SK-N-MC (cell line): ENCODE measurements around the gene USP40.
A peak's percentile ranks its signal among the peaks of the same experiment; 100 is the strongest.
"Not testable (repeated sequence)": the region's sequence is repeated elsewhere in the genome, so short reads cannot be mapped to it uniquely, and the experiment has no call there.

Source experiments
- DNase-seq: peaks from one replicate; pipeline ENCODE4 v3.0.0-alpha.2; 2011; ENCODE audit warnings: low read depth, low spot score
- H3K27ac ChIP-seq: fragments of 200-600 bp; sonication (generic); 2 replicates; pipeline ENCODE4 v1.5.1; 2016; ENCODE audit warnings: mixed run types
- H3K36me3 ChIP-seq: fragments of 200-600 bp; sonication (generic); 2 replicates; pipeline ENCODE4 v1.6.1; 2017; ENCODE audit warnings: antibody characterized with exemption, low read length, mixed read lengths; ENCODE audit not compliant: insufficient read depth
- H3K4me3 ChIP-seq: fragments of 200-600 bp; sonication (generic); 2 replicates; pipeline ENCODE4 v1.5.1; 2016
- H3K9ac ChIP-seq: fragments of 200-600 bp; sonication (generic); 2 replicates; pipeline ENCODE4 v1.8.0; 2017; ENCODE audit warnings: mixed run types, mixed read lengths; ENCODE audit not compliant: insufficient read length
- H3K9me3 ChIP-seq: fragments of 200-600 bp; sonication (generic); 2 replicates; pipeline ENCODE4 v1.6.1; 2017; ENCODE audit warnings: low read depth, mild to moderate bottlenecking, antibody characterized with exemption, low read length, moderate library complexity, mixed read lengths
- EZH2 ChIP-seq: fragments of 200-600 bp; sonication (generic); IDR thresholded peaks from one replicate; pipeline ENCODE4 v1.6.1; 2017; ENCODE audit warnings: antibody characterized with exemption
- FOXP2 ChIP-seq: optimal IDR thresholded peaks from 2 replicates; pipeline ENCODE3; 2011; ENCODE audit warnings: mild to moderate bottlenecking, moderate library complexity; ENCODE audit not compliant: insufficient read depth; ENCODE audit errors: extremely low read length, control extremely low read depth
- POLR2AphosphoS5 ChIP-seq: IDR thresholded peaks from 2 replicates; pipeline ENCODE4 v1.6.1; 2012; ENCODE audit warnings: mild to moderate bottlenecking, low read depth, low read length, borderline replicate concordance

The USP40 gene

GRCh38 chr2:233598952-233599351 lies 32.4 kb upstream of the USP40 start:
- no peak overlapping the region for H3K4me3 ChIP-seq
- DNase-seq = peak; percentile 40
- H3K9me3 ChIP-seq = no peaks in the 10 kb centered on the region; the same call in 1 of the 2 replicates
- H3K27ac ChIP-seq = 0 out of 2 replicates have a peak overlapping the region, but pooled peaks have one; percentile 80
- TF ChIP-seq POLR2AphosphoS5 = no peak
- H3K36me3 ChIP-seq = no peaks in the 10 kb centered on the region
- H3K9ac ChIP-seq = no peak overlapping the region

- no peak for DNase-seq
- peak overlapping the region; percentile 80 for H3K27ac ChIP-seq
- no peaks in the 10 kb centered on the region for H3K36me3 ChIP-seq
- TF ChIP-seq EZH2 (no peak), FOXP2 (no peak), POLR2AphosphoS5 (no peak)
- H3K9me3 ChIP-seq = no peaks in the 10 kb centered on the region; the same call in 1 of the 2 replicates
- no peak overlapping the region for H3K4me3 ChIP-seq
- no peak overlapping the region for H3K9ac ChIP-seq
Measured at GRCh38 chr2:233597522-233597921, 30.9 kb upstream of the USP40 start.

- Histone ChIP-seq H3K36me3 (no peaks in the 10 kb centered on the region), H3K9ac (no peak overlapping the region), H3K27ac (no peak overlapping the region), H3K9me3 (no peaks in the 10 kb centered on the region; the same call in 1 of the 2 replicates), H3K4me3 (no peak overlapping the region)
- no peak for DNase-seq
- TF ChIP-seq EZH2 (no peak), POLR2AphosphoS5 (no peak)
Measured at GRCh38 chr2:233593201-233593600, 26.6 kb upstream of the USP40 start.

- H3K4me3 ChIP-seq, H3K9ac ChIP-seq, H3K9me3 ChIP-seq, DNase-seq, H3K36me3 ChIP-seq, H3K27ac ChIP-seq: not testable (repeated sequence)
Measured at GRCh38 chr2:233592706-233593105, 26.1 kb upstream of the USP40 start.

- DNase-seq = no peak
- H3K36me3 ChIP-seq = no peaks in the 10 kb centered on the region
- no peak for TF ChIP-seq POLR2AphosphoS5
- TF ChIP-seq EZH2 = no peak
- TF ChIP-seq FOXP2 = no peak
Measured at GRCh38 chr2:233588400-233588799, 21.8 kb upstream of the USP40 start.

GRCh38 chr2:233584210-233584609 lies 17.6 kb upstream of the USP40 start:
- H3K4me3 ChIP-seq = no peak overlapping the region
- H3K27ac ChIP-seq = no peak overlapping the region
- no peak overlapping the region for H3K9ac ChIP-seq
- no peaks in the 10 kb centered on the region for H3K9me3 ChIP-seq
- H3K36me3 ChIP-seq = no peaks in the 10 kb centered on the region
- no peak for DNase-seq
- TF ChIP-seq FOXP2 (no peak), EZH2 (no peak), POLR2AphosphoS5 (no peak)

More at GRCh38 chr2:233588400-233588799, 21.8 kb upstream of the USP40 start:
- Histone ChIP-seq H3K27ac (no peak overlapping the region), H3K4me3 (no peak overlapping the region), H3K9me3 (no peaks in the 10 kb centered on the region), H3K9ac (no peak overlapping the region)

GRCh38 chr2:233583217-233583965 lies 16.8 kb upstream of the USP40 start:
- H3K36me3 ChIP-seq, H3K27ac ChIP-seq, H3K9me3 ChIP-seq, H3K4me3 ChIP-seq, DNase-seq, H3K9ac ChIP-seq: not testable (repeated sequence)

GRCh38 chr2:233577341-233577740 lies 10.8 kb upstream of the USP40 start:
- H3K36me3 ChIP-seq, H3K4me3 ChIP-seq, H3K9ac ChIP-seq, H3K27ac ChIP-seq, H3K9me3 ChIP-seq, DNase-seq: not testable (repeated sequence)

GRCh38 chr2:233572468-233572867 lies 5.9 kb upstream of the USP40 start:
- no peak for DNase-seq
- H3K9ac ChIP-seq = no peak overlapping the region
- no peak overlapping the region for H3K4me3 ChIP-seq
- TF ChIP-seq FOXP2 (no peak), POLR2AphosphoS5 (no peak), EZH2 (no peak)
- no peaks in the 10 kb centered on the region for H3K9me3 ChIP-seq
- H3K27ac ChIP-seq = no peak overlapping the region
- H3K36me3 ChIP-seq = no peaks in the 10 kb centered on the region

- Histone ChIP-seq H3K9me3 (no peaks in the 10 kb centered on the region), H3K36me3 (no peaks in the 10 kb centered on the region), H3K4me3 (no peak overlapping the region), H3K27ac (no peak overlapping the region), H3K9ac (no peak overlapping the region)
- TF ChIP-seq POLR2AphosphoS5 (no peak), EZH2 (no peak), FOXP2 (no peak)
- no peak for DNase-seq
Measured at GRCh38 chr2:233571462-233571861, 4.9 kb upstream of the USP40 start.
